SK-N-MC (cell line): ENCODE measurements around the gene STPG2.

ENCODE experiments used
- EZH2 ChIP-seq: fragments of 200-600 bp; sonication (generic); IDR thresholded peaks from one replicate; pipeline ENCODE4 v1.6.1; 2017; ENCODE audit warnings: antibody characterized with exemption
- POLR2AphosphoS5 ChIP-seq: IDR thresholded peaks from 2 replicates; pipeline ENCODE4 v1.6.1; 2012; ENCODE audit warnings: mild to moderate bottlenecking, low read depth, low read length, borderline replicate concordance

DNA sequence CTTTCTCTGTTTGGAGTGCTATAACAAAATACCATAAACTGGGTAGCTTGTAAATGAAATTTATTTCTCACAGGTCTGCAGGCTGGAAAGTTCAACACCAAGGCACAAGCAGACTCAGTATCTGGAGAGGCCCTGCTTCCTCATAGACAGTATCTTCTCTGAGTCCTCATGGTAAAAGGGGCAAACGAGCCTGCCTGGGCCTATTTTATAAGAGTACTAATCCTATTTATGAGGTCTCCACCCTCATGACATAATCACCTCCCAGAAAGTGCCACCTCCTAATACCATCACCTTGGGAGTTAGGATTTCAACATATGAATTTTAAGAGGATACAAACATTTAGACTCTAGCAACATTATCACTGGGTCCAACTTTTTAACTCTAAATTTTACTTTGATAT lies 200.3 kb downstream of the STPG2 start:
- TF ChIP-seq EZH2 (no peak), POLR2AphosphoS5 (no peak)
